GM19395 (cell line): ENCODE measurements around the gene MSH2.

Source experiments
- ATAC-seq: cut with Tn5 transposase; IDR thresholded peaks from one replicate; pipeline ENCODE4 v1.9.1; 2021; ENCODE audit warnings: mild to moderate bottlenecking, moderate library complexity; ENCODE audit not compliant: unreplicated experiment

MSH2 gene

GRCh38 chr2:47504174-47504810 lies 101.3 kb downstream of the MSH2 start:
- peak; percentile 12 for ATAC-seq

- no peak for ATAC-seq
Measured at GRCh38 chr2:47506024-47506423, 103.1 kb downstream of the MSH2 start.

- ATAC-seq = no peak
Measured at GRCh38 chr2:47506436-47506835, 103.5 kb downstream of the MSH2 start.

- ATAC-seq = no peak
Measured at GRCh38 chr2:47508080-47508479, 105.1 kb downstream of the MSH2 start.

- no peak for ATAC-seq
Measured at GRCh38 chr2:47508641-47509040, 105.7 kb downstream of the MSH2 start.

GRCh38 chr2:47509250-47509649 lies 106.3 kb downstream of the MSH2 start:
- ATAC-seq = no peak

GRCh38 chr2:47509821-47510385 lies 106.9 kb downstream of the MSH2 start:
- no peak for ATAC-seq

- no peak for ATAC-seq
Measured at GRCh38 chr2:47510745-47511144, 107.8 kb downstream of the MSH2 start.

GRCh38 chr2:47512581-47513083 lies 109.7 kb downstream of the MSH2 start:
- no peak for ATAC-seq

GRCh38 chr2:47513981-47514520 lies 111.1 kb downstream of the MSH2 start:
- ATAC-seq = no peak

- ATAC-seq = no peak
Measured at GRCh38 chr2:47516360-47517104, 113.6 kb downstream of the MSH2 start.

- ATAC-seq = no peak
Measured at GRCh38 chr2:47518497-47519146, 115.7 kb downstream of the MSH2 start.

GRCh38 chr2:47519147-47519537 lies 116.2 kb downstream of the MSH2 start:
- ATAC-seq = no peak

GRCh38 chr2:47519604-47520301 lies 116.8 kb downstream of the MSH2 start:
- no peak for ATAC-seq

GRCh38 chr2:47520302-47520630 lies 117.3 kb downstream of the MSH2 start:
- ATAC-seq = no peak

- ATAC-seq = peak; percentile 89
Measured at GRCh38 chr2:47520825-47521665, 118.1 kb downstream of the MSH2 start.

- no peak for ATAC-seq
Measured at GRCh38 chr2:47521666-47522285, 118.8 kb downstream of the MSH2 start.

- no peak for ATAC-seq
Measured at GRCh38 chr2:47525167-47525566, 122.2 kb downstream of the MSH2 start.

- ATAC-seq = no peak
Measured at GRCh38 chr2:47528455-47528854, 125.5 kb downstream of the MSH2 start.
